GM19395 (cell line): ENCODE data around the gene TRIM63.
"Not testable (repeated sequence)": the region's sequence is repeated elsewhere in the genome, so short reads cannot be mapped to it uniquely, and the experiment has no call there.

ENCODE experiments used
- ATAC-seq: cut with Tn5 transposase; IDR thresholded peaks from one replicate; pipeline ENCODE4 v1.9.1; 2021; ENCODE audit warnings: mild to moderate bottlenecking, moderate library complexity; ENCODE audit not compliant: unreplicated experiment

The TRIM63 gene

DNA sequence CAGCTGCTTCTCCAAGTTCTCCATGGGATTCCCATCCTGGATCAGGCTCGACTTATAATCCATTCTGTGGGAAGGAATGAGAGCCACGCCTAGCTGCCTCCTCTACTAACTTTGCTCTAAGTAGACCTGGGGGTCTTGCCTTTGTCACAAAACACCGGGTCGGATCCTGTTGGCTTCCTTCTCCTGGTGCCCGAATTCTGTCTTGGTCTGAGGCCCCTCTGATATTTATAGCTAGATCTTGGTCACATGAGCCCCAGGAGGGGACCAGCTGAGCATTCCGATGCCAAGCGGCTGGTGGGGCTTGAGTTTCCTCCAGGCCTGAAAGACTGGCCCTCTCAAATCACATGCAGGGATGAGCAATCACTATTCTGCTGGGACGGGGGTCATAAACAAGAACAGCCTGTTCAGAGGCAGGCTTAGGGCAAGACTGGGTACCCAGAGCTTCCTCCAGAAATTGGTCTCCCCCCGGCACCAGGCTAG is at the start of gene TRIM63:
Gene TRIM63, minus strand, starts transcription at position 199 of the 480 bp plus-strand sequence. Its CDS starts 136 bp downstream, at position 63.
- no peak for ATAC-seq

DNA sequence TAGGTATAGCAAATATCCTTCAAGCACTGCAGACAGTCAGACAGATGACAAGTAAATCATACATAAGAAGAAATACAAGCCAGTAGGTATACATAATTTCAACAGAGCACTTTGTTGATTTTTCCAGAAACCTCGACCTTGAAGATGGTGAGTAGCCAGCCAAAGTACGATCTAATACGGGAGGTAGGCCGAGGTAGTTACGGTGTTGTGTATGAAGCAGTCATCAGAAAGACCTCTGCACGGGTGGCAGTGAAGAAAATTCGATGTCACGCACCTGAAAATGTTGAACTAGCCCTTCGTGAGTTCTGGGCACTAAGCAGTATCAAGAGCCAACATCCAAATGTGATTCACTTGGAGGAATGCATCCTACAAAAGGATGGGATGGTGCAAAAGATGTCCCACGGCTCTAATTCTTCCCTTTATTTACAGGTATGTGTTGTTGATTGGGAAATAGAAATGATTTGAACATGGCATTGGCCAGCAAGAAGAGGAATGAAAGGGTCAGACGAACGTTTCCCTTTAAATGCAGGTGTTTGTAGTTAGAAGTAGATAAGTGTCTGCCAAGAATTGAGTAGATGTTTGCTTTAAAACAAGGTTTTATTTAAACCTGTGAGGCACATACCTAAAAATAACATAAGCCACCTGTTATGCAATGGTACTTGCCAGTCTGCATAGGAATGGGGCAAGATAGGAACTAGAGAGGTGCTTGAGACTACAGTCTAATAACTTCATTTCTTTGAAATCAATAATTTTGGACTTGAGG is 46.9 kb upstream of the TRIM63 start:
- ATAC-seq, result no peak

DNA sequence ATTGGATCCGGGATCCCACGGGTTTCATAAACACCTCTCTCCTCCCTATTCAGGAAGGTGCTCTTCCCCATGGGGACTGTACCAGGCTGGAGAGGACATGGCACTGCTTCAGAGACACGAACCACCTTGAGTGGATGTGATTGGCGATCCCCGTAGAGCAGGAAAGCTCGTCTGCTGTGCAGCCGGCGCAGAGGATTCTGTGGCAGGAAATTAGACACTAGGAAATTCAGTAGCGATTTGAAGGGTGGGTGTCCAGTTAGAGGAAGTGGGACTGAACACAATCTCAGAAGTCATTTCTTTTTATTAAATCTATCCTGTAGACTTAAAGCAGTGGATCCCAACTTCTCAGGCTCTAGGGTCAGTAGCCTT is 45.0 kb upstream of the TRIM63 start:
- ATAC-seq, result no peak

DNA sequence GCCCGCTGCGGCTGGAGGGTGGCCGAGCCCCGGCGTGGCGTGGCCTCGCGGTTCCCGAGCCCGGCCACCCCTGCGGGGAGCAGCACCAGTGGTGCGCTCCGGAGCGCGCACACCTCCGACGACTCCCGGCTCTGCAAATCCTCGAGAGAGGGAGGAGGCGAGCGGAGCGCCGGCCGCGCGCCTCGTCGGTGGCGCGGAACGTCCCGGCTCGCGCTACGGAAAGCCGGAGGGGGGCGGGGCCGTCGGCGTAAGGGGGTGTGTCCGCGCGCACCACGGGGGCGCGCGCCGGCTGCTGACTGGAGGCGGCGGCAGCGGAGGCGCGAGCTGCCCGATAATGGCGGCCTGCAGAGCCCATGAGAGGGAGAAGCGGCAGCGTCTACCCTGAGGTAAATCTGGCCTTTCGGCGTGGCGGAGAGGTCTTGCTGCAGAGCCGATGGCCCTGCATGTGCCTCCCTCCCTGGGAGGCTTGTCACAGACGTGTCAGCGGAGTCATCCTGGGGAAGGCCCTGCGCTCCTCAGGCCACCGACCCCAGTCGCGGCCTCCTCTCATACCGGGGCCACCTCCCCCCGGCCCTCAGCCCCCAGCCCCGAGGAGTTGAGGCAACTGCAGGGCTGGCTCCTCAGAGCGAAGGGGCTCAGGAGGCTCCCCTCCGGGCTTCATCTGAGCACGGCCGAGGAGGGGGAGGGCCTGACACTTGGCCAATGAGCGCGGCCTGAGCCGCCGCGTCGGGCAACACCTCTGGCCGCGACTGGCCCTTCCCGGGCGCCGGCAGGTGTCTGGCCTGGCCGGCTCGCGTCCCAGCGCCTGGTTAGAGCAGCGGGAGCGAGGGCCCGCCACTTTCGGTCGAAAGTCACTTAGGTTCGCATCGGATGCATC is 44.3 kb upstream of the TRIM63 start, which contains the start of gene PDIK1L:
Gene PDIK1L, plus strand, starts transcription at position 295 of the 877 bp plus-strand sequence. CDS start 2,485 bp downstream, outside the sequence.
- ATAC-seq, result peak; percentile 63

DNA sequence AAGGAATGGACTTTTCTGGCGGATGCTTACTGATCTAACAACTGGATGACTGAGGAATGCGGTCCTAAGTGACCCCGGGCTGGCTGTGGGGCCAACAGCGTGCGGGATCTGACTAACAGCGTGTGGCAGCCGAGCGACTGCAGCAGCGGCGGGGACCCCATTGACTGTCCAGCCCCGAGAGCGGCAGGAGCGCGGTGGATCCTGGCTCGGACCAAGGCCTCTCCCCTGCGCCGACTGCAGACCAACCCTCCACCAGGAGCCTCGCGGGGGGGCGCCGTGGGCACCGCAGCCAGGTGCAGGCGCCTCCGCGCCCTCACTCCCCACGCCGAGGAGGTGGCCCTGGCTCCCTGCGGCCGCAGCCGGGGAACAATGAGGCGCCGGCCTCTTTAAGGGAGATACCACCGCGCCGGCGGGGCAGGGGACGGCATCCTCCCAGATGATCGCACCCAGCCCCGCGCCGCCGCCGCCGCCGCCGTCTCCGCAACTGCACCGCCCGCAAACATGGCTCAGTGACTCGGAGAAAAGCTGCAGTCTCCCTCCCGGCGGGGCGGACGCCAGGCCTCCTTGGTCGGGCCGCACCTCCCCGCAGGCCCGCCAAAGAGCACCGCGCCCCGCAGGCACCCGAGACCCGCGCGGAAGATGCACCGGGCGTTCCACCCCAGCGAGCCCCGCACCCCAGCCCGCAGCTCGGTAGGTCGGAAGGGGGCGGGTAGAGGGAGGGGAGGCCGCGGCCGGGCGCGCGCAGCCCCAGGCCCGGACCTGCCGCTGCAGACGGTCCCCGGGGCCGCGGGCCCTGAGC is 43.5 kb upstream of the TRIM63 start:
- peak; percentile 43 for ATAC-seq

DNA sequence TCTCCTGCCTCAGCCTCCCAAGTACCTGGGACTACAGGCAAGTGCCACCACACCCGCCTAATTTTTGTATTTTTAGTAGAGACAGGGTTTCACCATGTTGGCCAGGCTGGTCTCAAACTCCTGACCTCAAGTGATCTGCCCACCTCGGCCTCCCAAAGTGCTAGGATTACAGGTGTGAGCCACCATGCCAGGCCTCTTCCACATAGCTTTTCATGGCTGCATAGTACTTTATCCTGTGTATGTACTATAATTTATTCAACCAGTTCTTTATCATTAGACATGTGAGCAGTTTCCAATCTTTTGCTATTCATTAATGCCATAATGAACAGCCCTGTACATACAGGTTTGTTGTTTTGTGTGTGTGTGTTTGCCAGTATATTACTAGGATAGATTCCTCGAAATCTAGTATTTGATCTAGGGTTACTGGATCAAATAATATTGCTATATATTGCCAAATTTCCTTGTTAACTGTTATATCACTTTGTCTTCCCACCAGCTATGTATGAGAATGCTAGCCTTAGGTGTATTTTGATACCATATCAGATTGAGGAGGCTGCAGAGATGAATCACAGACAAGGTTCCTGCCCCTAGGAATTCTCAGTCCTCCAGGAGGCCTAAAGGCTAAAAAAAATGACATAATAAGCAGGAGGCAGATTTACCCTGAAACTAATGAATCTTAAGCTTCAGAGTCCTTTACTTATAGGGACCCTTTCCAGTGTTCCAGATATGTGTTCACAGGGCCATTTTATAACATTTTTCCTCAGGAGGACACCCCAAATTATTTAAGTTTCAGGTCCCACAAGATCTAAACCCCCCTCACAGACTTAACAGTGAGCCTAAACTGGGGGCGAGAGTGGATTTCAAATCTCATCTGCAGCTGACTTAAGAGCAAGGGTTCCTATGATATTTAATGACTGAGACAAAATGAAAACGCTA is 42.1 kb upstream of the TRIM63 start:
- ATAC-seq, result no peak

DNA sequence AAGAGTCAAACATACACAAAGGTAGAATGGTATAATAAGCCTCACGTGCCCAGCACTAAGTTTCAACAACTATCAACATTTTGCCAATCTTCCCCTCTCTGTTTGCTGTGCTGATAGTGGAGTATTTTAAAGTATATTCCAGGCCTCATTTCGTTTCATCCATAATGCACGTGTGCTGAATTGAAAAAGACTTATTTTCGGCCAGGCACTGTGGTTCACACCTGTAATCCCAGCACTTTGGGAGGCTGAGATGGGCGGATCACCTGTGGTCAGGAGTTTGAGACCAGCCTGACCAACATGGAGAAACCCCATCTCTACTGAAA is 37.8 kb upstream of the TRIM63 start:
- not testable (repeated sequence) for ATAC-seq

DNA sequence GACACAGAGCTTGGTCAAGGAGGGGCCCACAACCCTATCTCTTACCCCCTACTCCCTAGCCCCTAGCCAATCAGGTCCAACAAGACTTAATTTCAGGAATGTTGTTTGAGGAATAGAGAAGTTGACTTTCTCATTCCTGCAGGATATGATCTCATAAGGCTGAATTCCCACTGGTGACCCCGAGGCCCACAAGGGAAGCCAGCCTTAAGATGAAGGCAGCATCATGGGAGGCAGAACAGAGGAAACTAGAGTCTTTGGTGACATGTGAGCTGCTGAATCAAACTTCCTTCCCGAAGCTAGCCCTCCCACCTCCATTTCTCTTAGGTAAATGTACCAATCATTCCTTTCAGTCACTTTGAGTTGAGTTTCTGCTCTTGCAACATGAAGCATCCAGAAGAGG is 35.1 kb upstream of the TRIM63 start:
- ATAC-seq, result no peak

DNA sequence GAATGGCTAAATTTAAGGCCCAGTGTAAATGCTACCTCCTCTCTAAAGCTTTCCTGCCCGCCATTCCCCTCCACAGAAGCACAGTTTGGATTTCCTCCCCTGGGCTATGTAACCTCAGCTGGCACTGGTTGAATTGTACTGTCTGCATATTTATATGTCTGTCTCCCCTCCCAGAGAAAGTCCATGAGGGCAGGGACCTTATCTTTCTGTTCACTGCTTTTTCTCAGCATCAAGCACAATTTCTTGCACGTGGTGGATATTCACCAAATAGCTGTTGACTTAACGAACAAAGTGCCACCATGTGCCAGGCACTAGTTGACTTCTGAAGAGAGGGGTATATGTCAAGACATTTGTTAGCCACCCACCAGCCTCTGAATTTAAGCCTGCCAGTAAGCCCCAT is 34.7 kb upstream of the TRIM63 start:
- no peak for ATAC-seq

DNA sequence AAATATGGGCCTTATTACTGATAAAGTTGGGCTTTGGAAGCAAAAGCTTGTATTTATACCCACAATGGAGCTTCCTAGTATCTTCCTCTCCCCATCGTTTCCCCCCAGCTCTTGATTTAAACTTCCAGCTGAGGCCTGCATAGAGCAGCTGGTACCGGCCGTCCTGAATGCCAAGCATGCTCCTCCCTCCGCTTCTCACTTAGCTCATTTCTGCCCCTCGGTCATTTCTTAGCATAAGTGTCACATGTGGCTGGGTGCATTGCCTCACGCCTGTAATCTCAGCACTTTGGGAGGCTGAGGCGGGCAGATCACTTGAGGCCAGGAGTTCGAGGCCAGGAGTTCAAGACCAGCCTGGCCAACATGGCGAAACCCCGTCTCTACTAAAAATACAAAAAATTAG is 32.8 kb upstream of the TRIM63 start:
- not testable (repeated sequence) for ATAC-seq

DNA sequence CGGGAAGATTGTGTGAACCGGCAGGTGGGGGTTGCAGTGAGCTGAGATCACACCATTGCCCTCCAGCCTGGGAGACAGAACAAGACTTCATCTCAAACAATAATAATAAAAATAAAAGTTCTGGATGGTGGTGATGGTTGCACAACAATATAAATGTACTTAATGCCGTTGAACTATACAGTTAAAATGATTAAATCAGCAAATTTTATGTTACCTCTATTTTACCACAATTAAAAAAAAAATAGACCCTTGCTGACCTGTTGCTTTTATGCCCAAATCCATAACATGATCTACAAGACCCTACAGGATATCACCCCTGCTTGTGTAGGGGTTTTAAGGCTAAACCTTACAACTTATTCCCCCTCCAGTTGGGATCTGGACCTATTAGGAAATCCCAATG is 32.4 kb upstream of the TRIM63 start:
- ATAC-seq, result no peak

DNA sequence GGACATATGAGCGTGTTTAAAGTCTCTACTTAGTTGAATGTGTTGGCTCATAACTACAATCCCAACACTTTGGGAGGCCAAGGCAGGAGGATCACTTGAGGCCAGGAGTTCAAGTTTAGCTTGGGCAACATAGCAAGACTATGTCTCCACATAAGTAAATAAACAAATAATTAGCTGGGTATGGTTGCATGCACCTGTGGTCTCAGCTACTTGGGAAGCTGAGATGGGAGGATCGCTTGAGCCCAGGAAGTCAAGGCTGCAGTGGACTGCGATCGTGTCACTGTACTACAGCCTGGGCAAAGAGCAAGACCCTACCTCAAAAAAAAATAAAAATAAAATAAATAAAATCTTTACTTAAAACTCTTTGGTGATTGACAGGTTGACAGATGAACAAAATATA is 31.2 kb upstream of the TRIM63 start:
- ATAC-seq, result no peak

DNA sequence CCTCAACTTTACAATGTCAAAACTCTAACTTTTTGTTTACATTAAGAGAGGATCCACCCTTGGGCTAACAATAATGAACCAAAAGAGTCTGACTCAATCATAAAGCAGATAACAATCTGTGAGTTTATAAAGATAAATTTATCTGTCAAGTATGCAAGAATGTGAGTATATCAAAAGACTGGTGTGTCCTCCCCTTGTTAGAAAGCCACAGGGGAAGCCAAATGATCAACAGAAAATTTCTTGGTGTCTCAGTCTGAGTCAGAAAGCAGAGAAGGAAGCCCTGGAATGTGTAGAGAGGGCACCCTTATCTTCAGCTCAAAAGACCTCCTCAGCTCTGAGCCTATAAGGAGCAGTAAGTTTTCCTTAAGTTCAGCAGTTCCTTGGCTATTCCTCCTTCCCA is 30.3 kb upstream of the TRIM63 start:
- no peak for ATAC-seq

DNA sequence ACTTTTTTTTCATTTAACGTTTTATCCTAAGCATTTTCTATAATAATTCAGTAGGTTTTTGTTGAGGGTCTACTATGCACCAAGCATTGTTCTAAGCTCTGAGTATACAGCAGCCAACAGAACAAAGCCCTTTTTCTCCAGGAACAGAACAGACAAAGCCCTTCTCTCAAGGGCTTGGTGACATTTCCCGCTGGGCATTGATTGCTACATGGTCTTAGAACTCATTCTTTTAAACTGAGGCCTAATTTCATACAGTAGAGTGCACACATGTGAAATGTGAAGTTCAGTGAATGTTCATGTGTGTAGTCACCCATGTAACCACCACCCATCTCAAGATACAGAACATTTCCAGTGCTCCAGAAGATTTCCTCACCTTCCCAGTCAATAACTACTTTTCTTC is 29.0 kb upstream of the TRIM63 start:
- ATAC-seq, result no peak

DNA sequence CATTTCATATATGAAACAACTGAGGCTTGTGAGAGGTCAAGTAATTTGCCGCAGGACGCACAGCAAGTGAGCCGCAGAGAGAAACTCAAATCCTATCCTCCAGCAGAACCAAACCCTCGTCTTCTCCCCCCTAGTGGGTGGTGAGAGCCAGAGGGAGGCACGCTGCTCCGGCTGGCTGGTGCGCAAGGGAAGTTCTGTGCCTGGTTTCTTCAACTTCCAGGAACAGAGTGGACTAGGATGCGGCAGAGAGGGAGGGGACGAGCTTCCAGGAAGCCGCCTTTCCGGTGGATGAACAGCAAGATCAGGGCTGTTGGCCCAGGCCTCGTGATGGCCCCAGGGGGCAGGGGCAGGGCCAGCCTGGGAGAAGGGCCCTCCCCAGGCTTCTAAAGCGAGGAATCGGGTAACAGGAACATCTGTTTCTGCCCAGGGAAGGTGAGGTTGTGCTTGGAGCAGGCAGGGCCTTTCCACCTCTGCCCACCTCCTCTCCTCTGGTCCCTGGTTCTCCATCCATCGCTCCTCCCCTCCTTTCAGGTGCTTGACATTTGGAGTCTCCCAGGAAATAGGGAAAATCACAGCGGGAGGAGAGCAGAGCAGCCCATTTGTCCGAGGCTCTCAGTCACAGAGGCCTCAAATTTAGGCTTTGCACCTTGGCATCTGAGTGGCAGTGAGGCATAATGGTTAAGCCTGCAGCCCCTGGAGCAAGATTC is 27.4 kb upstream of the TRIM63 start:
- no peak for ATAC-seq

DNA sequence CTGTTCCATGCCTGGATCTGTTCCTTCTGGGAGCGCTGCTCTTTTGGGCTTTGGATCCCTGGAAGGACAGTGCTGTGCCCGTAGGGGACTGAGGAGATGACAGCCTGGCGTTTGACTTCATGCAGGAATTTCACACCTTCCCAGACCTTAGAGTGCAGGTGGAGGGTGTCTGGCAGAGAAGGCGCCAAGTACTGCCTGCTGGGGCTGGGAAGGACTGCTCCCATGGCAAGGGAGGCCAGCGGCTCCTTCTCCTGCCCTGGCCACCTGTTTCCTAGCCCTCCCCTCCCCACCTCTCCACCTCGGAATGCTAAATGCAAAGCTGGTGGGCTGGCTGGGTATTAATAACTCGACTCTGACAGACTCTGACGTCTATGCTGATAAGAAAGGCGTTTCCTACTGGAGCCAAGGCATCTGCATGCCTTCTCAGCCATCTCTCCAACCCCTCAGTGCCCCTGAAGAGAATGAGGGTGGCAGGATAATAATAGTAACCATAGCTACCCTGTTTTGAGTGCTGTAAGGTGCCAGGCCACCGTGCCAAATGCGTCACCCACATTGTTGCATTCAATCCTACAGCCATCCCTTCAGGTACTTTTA is 26.7 kb upstream of the TRIM63 start:
- no peak for ATAC-seq

DNA sequence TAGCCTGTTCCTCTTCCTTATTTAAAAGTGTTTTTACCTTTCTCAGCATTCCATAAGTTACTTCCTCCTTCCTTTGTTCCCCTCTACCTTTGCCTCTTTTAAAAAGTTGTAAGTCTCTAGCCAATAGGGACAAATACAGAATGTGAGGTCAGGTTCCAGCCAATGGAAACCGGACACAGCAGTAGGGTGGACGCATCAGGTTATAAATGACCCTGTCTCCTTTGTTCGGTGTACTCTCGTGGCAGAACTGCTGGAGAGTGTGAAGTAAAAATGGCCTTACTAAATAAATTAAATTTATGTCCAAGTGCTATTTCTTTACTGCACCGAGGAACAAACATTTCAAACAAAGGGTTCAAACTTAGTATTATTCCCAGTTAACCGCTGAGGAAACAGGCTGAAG is 26.1 kb upstream of the TRIM63 start:
- not testable (repeated sequence) for ATAC-seq

DNA sequence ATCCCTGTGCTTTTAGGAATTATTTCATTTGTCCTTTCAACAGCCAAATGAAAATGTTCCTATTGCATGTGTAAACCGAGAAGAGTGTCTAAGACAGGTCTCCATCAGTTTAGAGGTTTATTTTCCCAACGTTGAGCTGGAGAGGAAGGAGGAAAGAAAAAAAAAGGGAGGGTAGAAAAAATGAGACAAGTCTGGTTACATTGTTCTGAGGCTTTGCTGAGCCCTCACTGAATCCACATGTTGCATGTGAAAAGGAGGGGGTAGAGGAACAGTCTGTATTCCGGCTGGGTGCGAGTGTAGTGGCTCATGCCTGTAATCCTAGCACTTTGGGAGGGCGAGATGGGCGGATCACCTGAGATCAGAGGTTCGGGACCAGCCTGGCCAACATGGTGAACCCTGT is 25.0 kb upstream of the TRIM63 start:
- no peak for ATAC-seq

DNA sequence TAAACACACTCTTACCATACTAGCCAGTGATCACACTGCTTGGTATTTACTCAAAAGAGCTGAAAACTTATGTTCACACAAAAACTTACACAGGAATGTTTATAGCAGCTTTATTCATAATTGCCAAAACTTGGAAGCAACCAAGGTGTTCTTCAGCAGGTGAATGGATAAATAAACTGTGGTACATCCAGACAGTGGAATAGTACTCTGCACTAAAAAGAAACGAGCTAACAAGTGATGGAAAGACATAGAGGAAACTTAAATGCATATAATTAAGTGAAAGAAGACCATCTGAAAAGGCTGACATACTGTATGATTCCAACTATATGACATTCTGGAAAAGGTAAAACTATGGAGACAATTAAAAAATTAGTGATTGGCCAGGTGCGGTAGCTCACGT is 23.5 kb upstream of the TRIM63 start:
- no peak for ATAC-seq
